C4-2B (cell line): ENCODE measurements around the gene CHCHD3.

Experiments used
- CTCF ChIP-seq: fragments of 450-650 bp; conservative IDR thresholded peaks from 2 replicates; pipeline ENCODE4 v1.5.1; 2017; ENCODE audit warnings: mild to moderate bottlenecking
- ZFX ChIP-seq: fragments of 450-650 bp; IDR thresholded peaks from 2 replicates; pipeline ENCODE4 v1.6.1; 2017

- TF ChIP-seq CTCF = no peak
- no peak for TF ChIP-seq ZFX
These were observed 245.1 kb downstream of the CHCHD3 start for GRCh38 chr7:132836746-132837145.
